ENCODE measurements around the gene ADCY2. TPM values are rescaled to one million over a fixed set of nuclear protein-coding genes. Genes with fewer than 3 reads are reported as not detected.

Gene ADCY2
- total RNA-seq, 1 experiment from 2014 or later: not detected

DNA sequence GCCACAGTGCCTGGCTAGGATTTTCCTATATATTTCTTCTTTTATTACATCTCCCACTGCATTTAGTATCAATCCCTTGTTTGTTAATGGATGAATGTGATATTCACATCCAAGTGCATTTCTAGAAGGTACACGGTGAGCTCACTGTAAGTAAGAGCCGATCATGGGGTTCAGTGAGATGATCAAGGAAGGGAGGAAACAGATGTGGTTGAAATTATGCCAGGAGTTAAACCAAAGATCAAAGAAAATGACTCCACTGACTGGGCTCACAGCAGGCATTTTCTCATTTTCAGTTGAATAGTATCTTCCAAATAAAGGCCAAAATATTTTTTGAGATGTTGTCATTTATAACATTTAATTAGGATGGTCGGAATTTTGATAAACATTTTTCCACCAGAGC is 357.2 kb downstream of the ADCY2 start:
- BruUV-seq (replicated peaks): no TSS peak
- Mint-ChIP-seq H3K27me3 (ENCODE audit: unreplicated experiment) (peaks cover 46% of the 10 kb centered on the region), H3K9me3 (ENCODE audit: low read depth, unreplicated experiment) (peaks cover 3% of the 10 kb centered on the region), H3K4me1 (ENCODE audit: low read depth, unreplicated experiment) (peaks cover 8% of the 10 kb centered on the region), H3K4me3 (ENCODE audit: low read depth, unreplicated experiment) (no peak overlapping the region), H3K27ac (ENCODE audit: unreplicated experiment) (no peak overlapping the region), H3K36me3 (ENCODE audit: insufficient read depth, unreplicated experiment) (no peaks in the 10 kb centered on the region)
- DNase-seq: no peak
- TF ChIP-seq, protein P1, sequence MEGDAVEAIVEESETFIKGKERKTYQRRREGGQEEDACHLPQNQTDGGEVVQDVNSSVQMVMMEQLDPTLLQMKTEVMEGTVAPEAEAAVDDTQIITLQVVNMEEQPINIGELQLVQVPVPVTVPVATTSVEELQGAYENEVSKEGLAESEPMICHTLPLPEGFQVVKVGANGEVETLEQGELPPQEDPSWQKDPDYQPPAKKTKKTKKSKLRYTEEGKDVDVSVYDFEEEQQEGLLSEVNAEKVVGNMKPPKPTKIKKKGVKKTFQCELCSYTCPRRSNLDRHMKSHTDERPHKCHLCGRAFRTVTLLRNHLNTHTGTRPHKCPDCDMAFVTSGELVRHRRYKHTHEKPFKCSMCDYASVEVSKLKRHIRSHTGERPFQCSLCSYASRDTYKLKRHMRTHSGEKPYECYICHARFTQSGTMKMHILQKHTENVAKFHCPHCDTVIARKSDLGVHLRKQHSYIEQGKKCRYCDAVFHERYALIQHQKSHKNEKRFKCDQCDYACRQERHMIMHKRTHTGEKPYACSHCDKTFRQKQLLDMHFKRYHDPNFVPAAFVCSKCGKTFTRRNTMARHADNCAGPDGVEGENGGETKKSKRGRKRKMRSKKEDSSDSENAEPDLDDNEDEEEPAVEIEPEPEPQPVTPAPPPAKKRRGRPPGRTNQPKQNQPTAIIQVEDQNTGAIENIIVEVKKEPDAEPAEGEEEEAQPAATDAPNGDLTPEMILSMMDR (IDR thresholded peaks at IDR 0.05; ENCODE audit: unreplicated experiment): no peak
- intact Hi-C loops (cut with micrococcal nuclease; ENCODE audit: unreplicated experiment): no loop called here
- CTCF ChIA-PET: interaction anchor here (0.7 kb wide), 1 partner anchor 493 kb away, joined by 3 read pairs; no protein-coding TSS in a partner anchor

- intact Hi-C loops (cut with micrococcal nuclease; ENCODE audit: unreplicated experiment): no loop called here
- Mint-ChIP-seq H3K36me3 (ENCODE audit: insufficient read depth, unreplicated experiment) (no peaks in the 10 kb centered on the region), H3K27me3 (ENCODE audit: unreplicated experiment) (peaks cover 46% of the 10 kb centered on the region), H3K9me3 (ENCODE audit: low read depth, unreplicated experiment) (peaks cover 3% of the 10 kb centered on the region), H3K4me3 (ENCODE audit: low read depth, unreplicated experiment) (no peak overlapping the region), H3K27ac (ENCODE audit: unreplicated experiment) (no peak overlapping the region), H3K4me1 (ENCODE audit: low read depth, unreplicated experiment) (peaks cover 8% of the 10 kb centered on the region)
- no TSS peak for BruUV-seq (replicated peaks)
- no peak for DNase-seq
- TF ChIP-seq, protein P1 (IDR thresholded peaks at IDR 0.05; ENCODE audit: unreplicated experiment): no peak
- CTCF ChIA-PET: no interaction called here
Measured at GRCh38 chr5:7753596-7753995, 357.7 kb downstream of the ADCY2 start.

- Mint-ChIP-seq H3K27ac (ENCODE audit: unreplicated experiment) (no peak overlapping the region), H3K36me3 (ENCODE audit: insufficient read depth, unreplicated experiment) (no peaks in the 10 kb centered on the region), H3K27me3 (ENCODE audit: unreplicated experiment) (peaks cover 43% of the 10 kb centered on the region), H3K4me1 (ENCODE audit: low read depth, unreplicated experiment) (peaks cover 8% of the 10 kb centered on the region), H3K9me3 (ENCODE audit: low read depth, unreplicated experiment) (peaks cover 3% of the 10 kb centered on the region), H3K4me3 (ENCODE audit: low read depth, unreplicated experiment) (no peak overlapping the region)
- TF ChIP-seq, protein P1 (IDR thresholded peaks at IDR 0.05; ENCODE audit: unreplicated experiment): no peak
- BruUV-seq (replicated peaks): no TSS peak
- intact Hi-C loops (cut with micrococcal nuclease; ENCODE audit: unreplicated experiment): no loop called here
- no peak for DNase-seq
- CTCF ChIA-PET: interaction anchor here (0.7 to 0.9 kb wide), 2 partner anchors 32 to 935 kb away, joined by 3 to 4 read pairs; no protein-coding TSS in a partner anchor
Measured at GRCh38 chr5:7754490-7754889, 358.6 kb downstream of the ADCY2 start.

- TF ChIP-seq, protein P1 (IDR thresholded peaks at IDR 0.05; ENCODE audit: unreplicated experiment): peak; percentile 70
- intact Hi-C loops (cut with micrococcal nuclease; ENCODE audit: unreplicated experiment): no loop called here
- no peaks in the 10 kb centered on the region for H3K36me3 Mint-ChIP-seq (ENCODE audit: insufficient read depth, unreplicated experiment)
- H3K27me3 Mint-ChIP-seq (ENCODE audit: unreplicated experiment): peaks cover 37% of the 10 kb centered on the region
- H3K4me3 Mint-ChIP-seq (ENCODE audit: low read depth, unreplicated experiment): no peak overlapping the region
- H3K9me3 Mint-ChIP-seq (ENCODE audit: low read depth, unreplicated experiment): peaks cover 3% of the 10 kb centered on the region
- H3K4me1 Mint-ChIP-seq (ENCODE audit: low read depth, unreplicated experiment): peaks cover 8% of the 10 kb centered on the region
- CTCF ChIA-PET: interaction anchor here (0.7 to 0.9 kb wide), 2 partner anchors 32 to 935 kb away, joined by 3 to 4 read pairs; no protein-coding TSS in a partner anchor
- no peak overlapping the region for H3K27ac Mint-ChIP-seq (ENCODE audit: unreplicated experiment)
- no TSS peak for BruUV-seq (replicated peaks)
- peak; percentile 74 for DNase-seq
Measured at GRCh38 chr5:7754997-7755596, 359.2 kb downstream of the ADCY2 start.
